Neutrophil (primary cell): ENCODE results near the gene CACNA2D2.
A peak's percentile ranks its signal among the peaks of the same experiment; 100 is the strongest.

Experiments
- H3K27ac ChIP-seq: fragments of 200-600 bp; sonication (generic); 2 replicates; pipeline ENCODE4 v1.5.1; 2016; ENCODE audit warnings: mild to moderate bottlenecking, moderate library complexity
- H3K27me3 ChIP-seq: fragments of 200-600 bp; sonication (generic); 2 replicates; pipeline ENCODE4 v1.6.0; 2016; ENCODE audit warnings: mild to moderate bottlenecking
- H3K36me3 ChIP-seq: fragments of 200-600 bp; sonication (generic); 2 replicates; pipeline ENCODE4 v1.5.1; 2017
- H3K4me1 ChIP-seq, 2 experiments: fragments of 200-600 bp in 1 of 2; sonication (generic) in 1 of 2; 1 replicate in 1 of 2; 2 replicates in 1 of 2; pipeline versions ENCODE4 v1.5.1 to v1.6.1; 2013 to 2016; ENCODE audit warnings: low read depth in 1 of 2, low read length in 1 of 2, mild to moderate bottlenecking in 1 of 2, moderate library complexity in 1 of 2; ENCODE audit not compliant: control insufficient read depth in 1 of 2, insufficient read depth in 1 of 2
- H3K4me3 ChIP-seq, 2 experiments: fragments of 200-600 bp in 1 of 2; sonication (generic) in 1 of 2; 1 replicate in 1 of 2; 2 replicates in 1 of 2; pipeline ENCODE4 v1.5.1; 2013 to 2016; ENCODE audit warnings: low read depth in 1 of 2, low read length in 1 of 2, mild to moderate bottlenecking in 1 of 2, moderate library complexity in 1 of 2
- H3K9me3 ChIP-seq: fragments of 200-600 bp; sonication (generic); 2 replicates; pipeline ENCODE4 v1.5.1; 2016
- TF ChIP-seq, protein P1 (sequence below): fragments of 200-600 bp; sonication (generic); IDR thresholded peaks from 2 replicates; pipeline ENCODE4 v1.5.1; 2016; ENCODE audit warnings: antibody characterized with exemption

The CACNA2D2 gene

DNA sequence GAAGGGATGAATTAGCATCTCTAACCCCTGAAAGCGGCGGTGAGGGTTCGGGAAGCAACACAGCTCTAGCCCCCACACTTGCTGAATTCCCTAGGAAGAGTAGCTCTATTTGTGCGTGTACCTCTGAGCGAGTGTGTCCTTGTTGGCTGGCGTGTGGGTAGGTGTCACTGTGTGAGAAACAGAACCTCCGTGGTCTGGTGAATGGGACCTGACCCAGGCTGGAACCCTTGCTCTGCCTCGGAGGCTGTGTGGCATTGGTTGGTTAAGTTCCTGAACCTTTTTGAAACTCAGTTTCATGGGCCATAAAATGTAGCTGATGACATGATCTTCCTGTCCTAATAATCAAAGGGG, 143.7 kb downstream of the CACNA2D2 start:
- Histone ChIP-seq H3K4me3 (peak overlapping the region; percentile 77 to 96), H3K9me3 (no peaks in the 10 kb centered on the region), H3K36me3 (peaks cover 36% of the 10 kb centered on the region), H3K27me3 (peaks cover 8% of the 10 kb centered on the region), H3K4me1 (peaks cover 50% of the 10 kb centered on the region in 2 experiments), H3K27ac (peak overlapping the region; percentile 87)
- TF ChIP-seq, protein P1, sequence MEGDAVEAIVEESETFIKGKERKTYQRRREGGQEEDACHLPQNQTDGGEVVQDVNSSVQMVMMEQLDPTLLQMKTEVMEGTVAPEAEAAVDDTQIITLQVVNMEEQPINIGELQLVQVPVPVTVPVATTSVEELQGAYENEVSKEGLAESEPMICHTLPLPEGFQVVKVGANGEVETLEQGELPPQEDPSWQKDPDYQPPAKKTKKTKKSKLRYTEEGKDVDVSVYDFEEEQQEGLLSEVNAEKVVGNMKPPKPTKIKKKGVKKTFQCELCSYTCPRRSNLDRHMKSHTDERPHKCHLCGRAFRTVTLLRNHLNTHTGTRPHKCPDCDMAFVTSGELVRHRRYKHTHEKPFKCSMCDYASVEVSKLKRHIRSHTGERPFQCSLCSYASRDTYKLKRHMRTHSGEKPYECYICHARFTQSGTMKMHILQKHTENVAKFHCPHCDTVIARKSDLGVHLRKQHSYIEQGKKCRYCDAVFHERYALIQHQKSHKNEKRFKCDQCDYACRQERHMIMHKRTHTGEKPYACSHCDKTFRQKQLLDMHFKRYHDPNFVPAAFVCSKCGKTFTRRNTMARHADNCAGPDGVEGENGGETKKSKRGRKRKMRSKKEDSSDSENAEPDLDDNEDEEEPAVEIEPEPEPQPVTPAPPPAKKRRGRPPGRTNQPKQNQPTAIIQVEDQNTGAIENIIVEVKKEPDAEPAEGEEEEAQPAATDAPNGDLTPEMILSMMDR, result no peak

DNA sequence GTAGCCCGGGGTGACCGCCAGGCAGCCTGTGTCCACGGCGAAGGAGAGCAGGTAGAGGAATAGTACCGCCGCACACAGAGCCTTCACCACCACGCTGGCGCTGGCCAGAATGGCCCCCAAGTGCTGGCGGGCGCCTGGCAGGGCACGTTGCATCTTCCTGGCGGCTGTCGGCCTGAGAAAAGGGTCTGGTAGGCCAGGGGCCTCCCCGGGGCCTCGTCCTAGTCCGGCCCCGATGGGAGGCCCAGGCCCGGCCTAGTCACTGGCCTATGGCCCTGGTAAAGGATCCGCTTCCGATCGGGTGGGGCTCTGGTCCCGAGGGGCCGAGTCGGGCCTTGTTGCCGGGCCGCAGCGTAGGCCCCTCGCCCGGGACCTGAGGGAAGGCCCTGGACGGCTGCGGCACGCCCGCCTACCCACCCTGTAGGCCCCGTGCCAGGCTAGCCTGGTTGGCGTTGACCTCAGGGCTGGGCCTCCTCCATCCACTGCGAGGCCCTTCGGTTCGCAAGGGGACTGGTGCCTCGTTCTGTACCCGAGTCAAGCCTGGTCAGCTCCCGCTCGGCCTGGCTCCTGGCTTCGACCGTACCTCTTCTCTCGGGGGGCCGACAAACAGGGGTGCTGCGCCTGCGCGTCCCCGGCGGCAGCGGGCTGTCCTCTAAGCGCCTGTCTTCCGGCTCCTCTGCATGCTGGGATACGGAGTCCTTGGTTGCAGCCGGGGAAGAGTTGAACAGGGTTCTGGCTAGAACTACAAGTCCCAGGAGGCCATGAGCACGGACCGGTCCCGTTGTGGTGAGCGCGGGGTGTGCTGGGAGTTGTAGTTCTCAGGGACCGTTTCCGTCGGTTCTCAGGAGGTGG, 144.3 kb downstream of the CACNA2D2 start, which contains the start of gene TMEM115:
TMEM115 (minus strand) TSS at position 611 of the 849 bp plus-strand sequence; CDS start at position 153, 458 bp downstream.
- Histone ChIP-seq H3K27ac (peak within 1 kb of the TSS; percentile 87), H3K9me3 (no peaks in the 10 kb centered on the region), H3K36me3 (peaks cover 42% of the 10 kb centered on the region), H3K27me3 (peaks cover 2% of the 10 kb centered on the region), H3K4me3 (peak within 1 kb of the TSS; percentile 77 to 96), H3K4me1 (peaks cover 46% of the 10 kb centered on the region in 2 experiments)
- TF ChIP-seq, protein P1, result peak; percentile 12

DNA sequence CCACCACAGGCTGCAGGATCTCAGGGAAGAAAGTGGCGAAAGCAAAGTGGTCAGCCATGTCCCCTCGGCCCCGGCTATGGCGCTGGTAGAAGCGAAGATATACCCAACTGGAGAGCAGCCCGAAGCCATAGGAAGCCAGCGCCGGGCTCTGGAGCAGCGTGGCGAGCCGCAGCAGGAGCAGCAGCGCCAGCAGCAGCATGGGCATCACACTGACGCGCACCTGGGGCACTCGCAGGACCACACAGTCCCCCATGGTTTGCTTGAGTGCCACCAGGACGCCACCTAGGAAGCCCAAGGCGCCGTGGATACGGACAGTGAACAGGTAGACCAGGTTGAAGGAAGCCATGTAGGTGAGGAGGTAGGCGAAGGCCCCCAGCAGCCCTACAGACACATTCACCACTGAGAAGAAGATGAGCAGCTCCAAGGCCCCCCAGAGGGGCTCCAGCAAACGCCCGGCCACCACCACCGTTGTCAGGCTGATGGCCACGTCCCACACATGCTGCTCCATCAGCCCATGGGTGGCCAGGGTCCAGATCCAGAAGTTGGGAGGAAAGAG, 145.0 kb downstream of the CACNA2D2 start:
- peaks cover 49% of the 10 kb centered on the region for H3K36me3 ChIP-seq
- peaks cover 46% of the 10 kb centered on the region in 2 experiments for H3K4me1 ChIP-seq

DNA sequence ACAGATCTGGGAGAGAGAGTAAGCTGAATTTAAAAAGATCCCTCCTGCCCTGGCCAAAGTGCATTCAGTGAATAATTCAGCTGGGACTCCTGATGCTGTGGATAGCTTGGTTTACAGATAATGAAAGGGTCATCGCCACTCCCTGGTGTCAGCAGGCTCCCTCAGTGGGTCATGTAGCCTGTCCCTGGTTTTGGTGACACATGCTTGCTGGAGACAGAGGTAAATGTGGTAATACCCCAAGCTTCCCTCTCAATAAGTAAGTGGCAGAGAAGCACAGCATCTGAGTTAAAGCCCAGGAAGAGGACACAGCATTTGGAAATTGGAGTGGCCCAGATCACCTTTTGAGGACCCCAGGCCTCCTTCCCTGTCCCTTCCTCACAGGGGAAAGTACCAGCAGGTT, 146.0 kb downstream of the CACNA2D2 start:
- no peaks in the 10 kb centered on the region for H3K9me3 ChIP-seq
- peaks cover 56% of the 10 kb centered on the region for H3K36me3 ChIP-seq
- peak overlapping the region; percentile 43 for H3K27ac ChIP-seq
- peak overlapping the region in 1 of 2 experiments; percentile 96 for H3K4me3 ChIP-seq
- H3K27me3 ChIP-seq, result no peaks in the 10 kb centered on the region
- peaks cover 46% of the 10 kb centered on the region in 2 experiments for H3K4me1 ChIP-seq
- TF ChIP-seq, protein P1, result no peak

More for the DNA sequence above, 145.0 kb downstream of the CACNA2D2 start:
- Histone ChIP-seq H3K27ac (peak overlapping the region; percentile 87), H3K4me3 (peak overlapping the region; percentile 77 to 96), H3K9me3 (no peaks in the 10 kb centered on the region), H3K27me3 (no peaks in the 10 kb centered on the region)
- TF ChIP-seq, protein P1, result no peak

DNA sequence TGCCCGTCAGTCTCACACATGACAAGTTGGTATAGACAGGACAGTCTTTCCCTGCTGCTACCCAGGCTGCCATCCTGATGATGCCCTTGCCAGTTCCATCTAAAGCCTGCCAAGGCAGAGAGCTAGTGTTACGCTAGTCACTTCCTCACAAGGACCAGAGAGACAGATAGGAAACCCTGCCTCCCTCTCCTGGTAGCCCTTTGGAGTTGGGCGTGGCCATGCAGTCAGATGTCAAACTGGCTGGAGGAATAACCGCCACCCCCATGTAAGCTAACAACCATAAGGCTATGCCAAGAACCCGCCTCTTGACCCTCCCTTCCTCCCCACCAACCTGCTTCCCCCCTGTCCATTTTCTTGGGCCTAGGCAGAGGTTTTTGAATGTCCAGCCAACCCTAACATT, 146.9 kb downstream of the CACNA2D2 start:
- Histone ChIP-seq H3K4me1 (peaks cover 44 to 48% of the 10 kb centered on the region in 2 experiments), H3K36me3 (peaks cover 62% of the 10 kb centered on the region), H3K4me3 (no peak overlapping the region), H3K27ac (peak overlapping the region; percentile 43), H3K9me3 (no peaks in the 10 kb centered on the region), H3K27me3 (no peaks in the 10 kb centered on the region)
- TF ChIP-seq, protein P1, result no peak
